HG02885 (cell line): ENCODE measurements around the gene PNMA6A.
"Not testable (repeated sequence)": the region's sequence is repeated elsewhere in the genome, so short reads cannot be mapped to it uniquely, and the experiment has no call there.

Experiments
- ATAC-seq: cut with Tn5 transposase; IDR thresholded peaks from one replicate; pipeline ENCODE4 v1.9.1; 2021; ENCODE audit warnings: mild to moderate bottlenecking; ENCODE audit not compliant: unreplicated experiment, poor library complexity

The PNMA6A gene

GRCh38 chrX:153071909-153072583 lies at the start of gene PNMA6A:
Gene PNMA6A (plus strand): TSS chrX:153072454. CDS start chrX:153073063, 609 bp downstream.
- ATAC-seq = not testable (repeated sequence)

GRCh38 chrX:153026501-153026900 lies 45.8 kb upstream of the PNMA6A start:
- not testable (repeated sequence) for ATAC-seq

DNA sequence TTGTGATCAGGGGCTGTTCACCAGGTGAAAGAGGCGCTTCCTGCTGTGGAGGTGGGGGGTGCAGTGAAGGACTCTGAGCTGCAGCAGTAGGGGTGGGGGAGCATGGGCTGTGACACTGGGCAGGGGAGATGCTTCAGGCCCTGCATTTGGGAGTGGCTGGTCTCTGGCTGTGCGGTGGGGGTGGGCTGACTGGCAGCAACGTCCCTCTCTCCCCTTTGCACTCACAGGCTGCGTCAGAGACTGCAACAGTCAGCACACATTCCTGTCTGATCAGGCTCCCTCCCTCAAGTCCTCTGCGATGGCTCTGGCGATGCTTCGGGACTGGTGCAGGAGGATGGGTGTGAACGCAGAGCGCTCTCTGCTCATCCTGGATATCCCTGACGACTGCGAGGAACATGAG lies 43.8 kb upstream of the PNMA6A start:
- not testable (repeated sequence) for ATAC-seq

- no peak for ATAC-seq
Measured at GRCh38 chrX:153029162-153029561, 43.1 kb upstream of the PNMA6A start.

- ATAC-seq = no peak
Measured at GRCh38 chrX:153029875-153030274, 42.4 kb upstream of the PNMA6A start.

GRCh38 chrX:153030801-153031200 lies 41.5 kb upstream of the PNMA6A start:
- ATAC-seq = no peak

GRCh38 chrX:153032397-153033118 lies 39.7 kb upstream of the PNMA6A start:
- peak; percentile 75 for ATAC-seq

GRCh38 chrX:153049093-153049492 lies 23.2 kb upstream of the PNMA6A start:
- no peak for ATAC-seq

DNA sequence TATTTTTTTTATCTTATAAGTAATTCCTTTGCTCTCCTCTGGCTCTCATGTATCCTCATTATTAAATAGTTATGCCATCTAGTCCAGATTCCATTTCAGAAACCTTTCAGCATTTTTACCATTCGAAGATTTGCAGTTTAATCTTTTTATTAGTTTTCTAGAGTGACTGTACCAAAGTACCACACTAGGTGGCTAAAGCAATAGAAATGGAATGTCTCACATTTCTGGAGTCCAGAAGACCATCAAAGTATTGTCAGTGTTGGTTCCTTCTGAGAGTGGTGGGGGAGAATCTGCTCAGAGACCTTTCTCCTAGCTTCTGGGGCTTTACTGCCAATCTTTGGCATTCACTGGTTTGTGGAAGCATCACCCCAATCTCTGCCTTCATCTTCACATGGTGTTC lies 19.7 kb upstream of the PNMA6A start:
- ATAC-seq = no peak

- ATAC-seq = no peak
Measured at GRCh38 chrX:153055871-153056749, 16.1 kb upstream of the PNMA6A start, which contains the start of gene PNMA3. Gene PNMA3 (plus strand): TSS chrX:153056470. CDS start chrX:153057056, 586 bp downstream.

DNA sequence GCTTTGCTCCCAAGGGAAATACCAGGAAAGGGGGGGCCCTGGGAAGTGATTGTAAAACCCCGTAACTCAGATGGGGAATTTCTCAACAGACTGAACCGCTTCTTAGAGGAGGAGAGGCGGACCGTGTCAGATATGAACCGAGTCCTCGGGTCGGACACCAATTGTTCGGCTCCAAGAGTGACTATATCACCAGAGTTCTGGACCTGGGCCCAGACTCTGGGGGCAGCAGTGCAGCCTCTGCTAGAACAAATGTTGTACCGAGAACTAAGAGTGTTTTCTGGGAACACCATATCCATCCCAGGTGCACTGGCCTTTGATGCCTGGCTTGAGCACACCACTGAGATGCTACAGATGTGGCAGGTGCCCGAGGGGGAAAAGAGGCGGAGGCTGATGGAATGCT lies 15.0 kb upstream of the PNMA6A start:
- ATAC-seq = no peak

DNA sequence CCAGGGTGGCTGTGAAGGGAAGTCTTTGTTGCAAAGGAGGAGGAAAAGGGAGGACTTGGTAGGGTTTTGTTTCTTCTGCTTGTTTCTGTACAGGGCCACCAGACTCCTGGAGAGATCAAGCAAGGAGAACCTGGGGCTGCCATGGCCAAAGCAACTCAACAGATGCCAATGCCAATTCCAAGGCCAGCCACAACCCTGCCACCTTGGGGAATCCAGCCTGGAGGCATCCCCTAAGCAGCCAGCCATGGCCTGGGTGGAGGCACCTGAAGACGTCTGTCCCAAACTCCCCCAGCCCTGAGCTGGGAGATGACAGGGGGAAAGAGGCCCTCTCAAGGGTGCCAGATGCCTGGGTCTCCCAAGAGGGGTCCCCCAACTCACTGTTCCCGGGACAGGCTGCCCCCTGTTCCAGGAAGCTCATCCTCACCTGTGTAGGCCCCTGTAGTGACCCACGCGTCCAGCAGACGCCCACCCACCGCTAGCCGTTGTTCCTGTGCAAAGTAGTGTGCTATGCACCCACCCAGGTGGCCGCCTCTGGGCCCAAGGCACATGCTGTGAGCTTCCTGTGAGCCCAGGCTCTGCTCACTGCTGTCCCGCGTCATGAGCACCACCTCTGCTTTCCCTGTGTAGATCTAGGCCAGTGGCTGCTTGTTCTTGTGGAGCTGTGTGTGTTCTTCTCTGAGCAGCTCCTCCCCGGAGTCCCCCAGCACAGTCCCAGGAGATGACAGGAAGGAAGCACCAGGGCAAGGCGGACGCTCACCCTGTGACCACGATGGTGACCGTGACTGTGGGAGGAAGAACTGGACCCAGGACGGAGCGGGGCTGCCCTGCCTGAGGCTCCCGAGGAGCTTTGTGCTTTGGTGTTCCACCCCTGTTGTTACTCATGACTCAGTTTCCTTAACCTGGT lies 12.8 kb upstream of the PNMA6A start:
- ATAC-seq = no peak

DNA sequence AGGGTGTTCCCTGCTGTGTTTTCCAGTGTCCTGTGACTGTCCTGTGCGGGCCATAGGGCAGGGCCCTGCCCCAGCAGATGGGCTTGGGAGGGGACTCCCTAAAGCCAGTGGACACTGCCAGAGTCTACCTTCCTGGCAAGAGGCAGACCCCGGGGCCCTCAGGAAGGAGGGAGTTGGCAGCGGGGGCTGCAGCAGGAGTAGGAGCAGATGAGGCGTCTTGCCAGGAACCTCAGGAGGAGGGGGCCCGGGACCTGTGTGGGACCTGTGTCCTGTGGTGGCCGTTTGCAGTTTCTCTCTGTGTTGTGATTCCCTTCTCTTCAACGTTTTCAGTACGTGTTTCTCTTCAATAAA lies 12.2 kb upstream of the PNMA6A start:
- no peak for ATAC-seq

DNA sequence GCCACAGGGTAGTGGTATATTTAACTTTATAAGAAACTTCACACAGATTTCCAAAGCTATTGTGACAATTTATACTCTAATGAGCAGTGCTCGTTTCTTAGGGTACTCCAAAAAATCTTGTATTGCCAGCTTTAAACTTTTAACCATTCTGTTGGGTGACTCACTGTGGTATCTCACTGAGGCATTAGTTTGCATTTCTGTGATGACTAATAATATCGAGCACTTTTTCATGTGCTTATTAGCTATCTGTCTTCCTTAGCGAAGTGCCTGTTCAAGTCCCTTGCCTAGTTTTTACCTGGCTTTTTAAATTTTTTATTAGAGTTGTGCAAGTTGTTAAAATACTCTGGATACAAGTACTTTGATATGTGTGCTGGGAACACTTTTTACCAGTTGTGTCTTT lies 10.5 kb upstream of the PNMA6A start:
- no peak for ATAC-seq

GRCh38 chrX:153063315-153063714 lies 8.9 kb upstream of the PNMA6A start:
- ATAC-seq = no peak

- no peak for ATAC-seq
Measured at GRCh38 chrX:153064061-153064460, 8.2 kb upstream of the PNMA6A start.

DNA sequence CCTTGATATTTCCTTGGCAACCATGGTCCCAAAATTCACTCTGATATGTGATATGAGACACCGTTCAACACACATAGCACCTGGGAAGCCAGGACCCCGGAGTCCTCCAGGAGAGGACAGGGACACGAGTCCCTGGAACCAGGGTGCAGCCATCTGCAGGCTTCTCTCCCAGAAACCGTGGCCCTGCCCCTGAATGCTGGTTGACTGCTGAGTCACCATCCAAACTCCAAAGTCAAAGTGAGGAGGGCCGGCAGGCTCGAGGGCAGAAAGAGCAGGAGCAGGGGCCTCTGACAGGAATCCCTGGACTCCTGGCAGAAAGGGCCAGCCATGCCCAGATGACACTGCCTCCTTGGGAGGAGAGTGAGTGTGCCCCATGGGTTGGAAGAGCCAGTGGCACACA lies 6.9 kb upstream of the PNMA6A start:
- ATAC-seq = no peak

- not testable (repeated sequence) for ATAC-seq
Measured at GRCh38 chrX:153066402-153066801, 5.9 kb upstream of the PNMA6A start.

DNA sequence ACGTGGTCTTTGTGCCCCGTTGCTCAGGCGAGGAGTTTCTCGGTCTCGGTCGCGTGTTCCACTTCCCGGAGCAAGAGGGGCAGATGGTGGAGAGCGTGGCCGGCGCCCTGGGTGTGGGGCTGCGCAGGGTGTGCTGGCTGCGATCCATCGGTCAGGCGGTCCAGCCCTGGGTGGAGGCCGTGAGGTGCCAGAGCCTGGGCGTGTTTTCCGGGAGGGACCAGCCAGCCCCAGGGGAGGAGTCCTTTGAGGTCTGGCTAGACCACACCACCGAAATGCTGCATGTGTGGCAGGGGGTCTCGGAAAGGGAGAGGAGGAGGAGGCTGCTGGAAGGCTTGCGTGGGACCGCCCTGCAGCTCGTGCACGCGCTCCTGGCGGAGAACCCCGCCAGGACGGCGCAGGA lies 1.1 kb downstream of the PNMA6A start:
- not testable (repeated sequence) for ATAC-seq
